ENCODE measurements around the gene NPC1. TPM values are rescaled to one million over a fixed set of nuclear protein-coding genes. Genes with fewer than 3 reads are reported as not detected.
A peak's percentile ranks its signal among the peaks of the same experiment; 100 is the strongest.

Gene NPC1
- total and polyA plus RNA-seq, 2 donors (not counting 3 experiments of a cell fraction or from before 2014, with no cell fraction given): 40.6 to 45.2 TPM

- no peak for TF ChIP-seq MYC (IDR thresholded peaks at IDR 0.05; ENCODE audit: low read depth, low read length)
- no peak for TF ChIP-seq JUN (IDR thresholded peaks at IDR 0.05; ENCODE audit: borderline replicate concordance, insufficient read depth, insufficient read length, low read depth)
- peak; percentile 86 for TF ChIP-seq MAX (IDR thresholded peaks at IDR 0.05; ENCODE audit: insufficient read depth, insufficient read length)
- TF ChIP-seq CTCF (IDR thresholded peaks at IDR 0.05; ENCODE audit: extremely low read depth in 1 of 2, insufficient read depth in 1 of 2, low read depth in 1 of 2, low read length in 2 of 2): peak in 1 of 2 donors; percentile 5
- TF ChIP-seq POLR2AphosphoS5 (IDR thresholded peaks at IDR 0.05; ENCODE audit: insufficient read depth, low read depth, low read length): peak; percentile 87
- TF ChIP-seq EZH2 (IDR thresholded peaks at IDR 0.05; ENCODE audit: borderline replicate concordance, low read depth, low read length, severe bottlenecking): no peak
- TF ChIP-seq GATA2 (IDR thresholded peaks at IDR 0.05; ENCODE audit: insufficient read depth, insufficient read length, low read depth, low read length): no peak
- TF ChIP-seq POLR2A (IDR thresholded peaks at IDR 0.05; ENCODE audit: low read depth, low read length): peak; percentile 88
- TF ChIP-seq FOS (IDR thresholded peaks at IDR 0.05; ENCODE audit: borderline replicate concordance, insufficient read depth, low read length): no peak
- dilution Hi-C loops (cut with MboI; ENCODE audit: extremely low pct_ligation_motif_present, low sequenced_read_pairs) (no loop called here), intact Hi-C loops (cut with micrococcal nuclease) (loop anchor here (1.0 to 5.0 kb wide), 4 partner anchors 65 to 691 kb away; no protein-coding TSS in a partner anchor)
- FAIRE-seq: peak; percentile 87
- BruUV-seq (replicated peaks): no TSS peak
- POLR2A ChIA-PET: interaction anchor here (0.6 kb wide), 1 partner anchor 688 kb away, joined by 5 read pairs; no protein-coding TSS in a partner anchor
- Histone ChIP-seq H3K9ac (replicated peaks; ENCODE audit: extremely low read depth, insufficient read depth, low read length) (peak within 1 kb of the TSS; percentile 73), H3K27me3 (ENCODE audit: control insufficient read depth in 2 of 2, insufficient read depth in 2 of 2, low read length in 2 of 2) (no peaks in the 10 kb centered on the region), H4K20me1 (replicated peaks; ENCODE audit: control insufficient read depth, extremely low read depth, insufficient read depth, low read length) (no peaks in the 10 kb centered on the region), H3K9me3 (replicated peaks; ENCODE audit: control insufficient read depth, insufficient read depth, low read length) (no peaks in the 10 kb centered on the region), H3K4me1 (ENCODE audit: control insufficient read depth, extremely low read depth, insufficient read depth, low read length) (peaks cover 18% of the 10 kb centered on the region), H3K4me3 (replicated peaks in 1 of 3; ENCODE audit: insufficient read depth in 1 of 3, low read depth in 1 of 3, low read length in 3 of 3) (peak within 1 kb of the TSS; percentile 54 to 86 (median 75)), H3K9me1 (replicated peaks; ENCODE audit: control insufficient read depth, extremely low read depth, insufficient read depth, low read length) (no peaks in the 10 kb centered on the region), H3K4me2 (ENCODE audit: insufficient read depth, low read length) (peak within 1 kb of the TSS; percentile 89), H3K27ac (ENCODE audit: insufficient read depth, low read depth, low read length) (peak within 1 kb of the TSS; percentile 60), H3K79me2 (ENCODE audit: control insufficient read depth, insufficient read depth, low read length) (peaks cover 6% of the 10 kb centered on the region), H3K36me3 (ENCODE audit: control insufficient read depth in 2 of 2, extremely low read depth in 1 of 2, insufficient read depth in 2 of 2, low read length in 2 of 2) (peaks cover 3 to 6% of the 10 kb centered on the region in 2 experiments), H2AFZ (ENCODE audit: low read depth, low read length) (peak within 1 kb of the TSS; percentile 88)
- CTCF ChIA-PET: interaction anchor here (0.6 to 3.3 kb wide), 6 partner anchors 13 to 473 kb away, joined by 3 to 18 read pairs (median 4); no protein-coding TSS in a partner anchor
- peak; percentile 92 for DNase-seq (ENCODE audit: low read depth, low spot score)
Observed at GRCh38 chr18:23503038-23503962, 83.0 kb downstream of the NPC1 start, which contains the start of gene RMC1. Gene RMC1 (plus strand): TSS chr18:23503511. CDS start chr18:23503619, 108 bp downstream.

All from endothelial cell of umbilical vein (primary cell).